ENCODE data around the gene NUP85.
"Not testable (repeated sequence)": the region's sequence is repeated elsewhere in the genome, so short reads cannot be mapped to it uniquely, and the experiment has no call there.

GRCh38 chr17:75158480-75158879, 47.0 kb upstream of the NUP85 start:
- TF ChIP-seq POU6F1 (CRISPR knock-in tag; IDR thresholded peaks at IDR 0.05; ENCODE audit: borderline replicate concordance, low read depth); CSRNP3 (CRISPR knock-in tag; IDR thresholded peaks at IDR 0.05); PATZ1 (CRISPR knock-in tag; IDR thresholded peaks at IDR 0.05; ENCODE audit: borderline replicate concordance); CREB5 (CRISPR knock-in tag; IDR thresholded peaks at IDR 0.05; ENCODE audit: low read depth); RARB (CRISPR knock-in tag; IDR thresholded peaks at IDR 0.05); TSHZ2 (CRISPR knock-in tag; IDR thresholded peaks at IDR 0.05); ZNF565 (CRISPR knock-in tag; conservative IDR thresholded peaks at IDR 0.05; ENCODE audit: low read depth): not testable (repeated sequence)
- TF ChIP-seq CSDC2 (CRISPR knock-in tag; IDR thresholded peaks at IDR 0.05) = peak; percentile 65; the same call in 1 of the 2 replicates
- peak; percentile 80 for TF ChIP-seq ZFP3 (CRISPR knock-in tag; IDR thresholded peaks at IDR 0.05)
- 0 out of 2 replicates have a peak, but pooled peaks have one; percentile 43 for TF ChIP-seq ESRRG (CRISPR knock-in tag; IDR thresholded peaks at IDR 0.05)
